GM12878 (cell line): ENCODE data around the gene TRPV3. TPM values are rescaled to one million over a fixed set of nuclear protein-coding genes. Genes with fewer than 3 reads are reported as not detected.

Experiments used
- BCL11A ChIP-seq: IDR thresholded peaks from 2 replicates; pipeline ENCODE4 v1.6.1; 2011; ENCODE audit warnings: low read depth, low read length
- DPF2 ChIP-seq: fragments of 450-650 bp; IDR thresholded peaks from 2 replicates; pipeline ENCODE4 v1.6.1; 2017; ENCODE audit warnings: mild to moderate bottlenecking
- E2F8 ChIP-seq: fragments of 450-650 bp; IDR thresholded peaks from 2 replicates; pipeline ENCODE4 v1.6.1; 2018; ENCODE audit warnings: mild to moderate bottlenecking, low read depth, moderate library complexity; ENCODE audit not compliant: partially characterized antibody
- EGR1 ChIP-seq, 2 experiments: IDR thresholded peaks; 1 replicate in 1 of 2; 2 replicates in 1 of 2; pipeline ENCODE4 v1.6.1; 2011 to 2012; ENCODE audit warnings: low read depth in 2 of 2, low read length in 2 of 2, borderline replicate concordance in 1 of 2, mild to moderate bottlenecking in 1 of 2, moderate library complexity in 1 of 2
- FOS ChIP-seq: IDR thresholded peaks from 3 replicates; pipeline ENCODE4 v1.6.1; 2011; ENCODE audit warnings: borderline replicate concordance; ENCODE audit not compliant: insufficient read length; ENCODE audit errors: extremely low read depth
- FOXM1 ChIP-seq: IDR thresholded peaks from 2 replicates; pipeline ENCODE4 v1.6.1; 2012; ENCODE audit warnings: low read depth, mild to moderate bottlenecking, inconsistent platforms, low read length, moderate library complexity
- HDAC6 ChIP-seq: fragments of 200-600 bp; sonication (generic); IDR thresholded peaks from one replicate; pipeline ENCODE4 v1.8.0; 2017; ENCODE audit warnings: antibody characterized with exemption; ENCODE audit not compliant: unreplicated experiment
- MEF2B ChIP-seq: fragments of 450-650 bp; IDR thresholded peaks from 2 replicates; pipeline ENCODE4 v1.6.1; 2018; ENCODE audit warnings: mild to moderate bottlenecking, moderate library complexity; ENCODE audit not compliant: partially characterized antibody, poor library complexity, severe bottlenecking
- MTA2 ChIP-seq: fragments of 450-650 bp; IDR thresholded peaks from 2 replicates; pipeline ENCODE4 v1.6.1; 2016; ENCODE audit warnings: low read depth, mild to moderate bottlenecking, moderate library complexity
- MXI1 ChIP-seq: fragments of 150-350 bp; IDR thresholded peaks from 2 replicates; pipeline ENCODE4 v1.6.1; 2011; ENCODE audit warnings: low read depth, mild to moderate bottlenecking, inconsistent platforms, low read length, improper control_type of control experiment
- RAD51 ChIP-seq: fragments of 450-650 bp; IDR thresholded peaks from 2 replicates; pipeline ENCODE4 v1.6.1; 2016; ENCODE audit warnings: moderate library complexity, mild to moderate bottlenecking, inconsistent platforms
- SREBF2 ChIP-seq: IDR thresholded peaks from 2 replicates; pipeline ENCODE4 v1.6.1; 2012; ENCODE audit warnings: mild to moderate bottlenecking, low read length
- SUZ12 ChIP-seq: fragments of 200-600 bp; sonication (generic); IDR thresholded peaks from one replicate; pipeline ENCODE4 v1.6.1; 2018; ENCODE audit warnings: antibody characterized with exemption, mild to moderate bottlenecking; ENCODE audit not compliant: unreplicated experiment
- ZBTB40 ChIP-seq: fragments of 450-650 bp; IDR thresholded peaks from 2 replicates; pipeline ENCODE4 v1.6.1; 2016; ENCODE audit warnings: mild to moderate bottlenecking, moderate library complexity, borderline replicate concordance
- ZNF207 ChIP-seq: fragments of 450-650 bp; IDR thresholded peaks from 2 replicates; pipeline ENCODE4 v1.6.1; 2014; ENCODE audit warnings: antibody characterized with exemption, mild to moderate bottlenecking, borderline replicate concordance
- polyA plus RNA-seq, 11 experiments: library from polyadenylated mRNA; depleted of rRNA in 4 of 11; unstranded in 6 of 11; stranded (reverse) in 5 of 11; fragments of >200 nt; fragmentation: Nextera tagmentation in 4 of 11; fragmentation: Illumina TruSeq in 1 of 11; extraction: Ambion mirVana in 4 of 11; extraction: Trizol in 1 of 11; gene quantifications; 1 replicate in 1 of 11; 2 replicates in 10 of 11; pipeline versions ENCODE4 v1.2.1 to v1.2.3, GENCODE V29; 2011 to 2016; ENCODE audit warnings: inconsistent platforms in 2 of 11, missing spikeins in 2 of 11, low read depth in 1 of 11
- total RNA-seq, 4 experiments: library from RNA; depleted of rRNA in 3 of 4; stranded (reverse); fragments of >200 nt in 3 of 4; fragmentation: Illumina TruSeq in 1 of 4; extraction: Trizol in 1 of 4; gene quantifications; 2 replicates each; pipeline versions ENCODE4 v1.2.1 to v1.2.3, GENCODE V29; 2013 to 2021
- TF ChIP-seq, protein P1 (sequence below): IDR thresholded peaks from 2 replicates; pipeline ENCODE4 v1.6.1; 2012; ENCODE audit warnings: low read length, inconsistent platforms
- TF ChIP-seq, protein P2 (sequence below): fragments of 450-650 bp; IDR thresholded peaks from 2 replicates; pipeline ENCODE4 v1.6.1; 2017; ENCODE audit warnings: borderline replicate concordance

TRPV3 gene
- total and polyA plus RNA-seq, 10 of the 15 experiments (the other 5 are each of a cell fraction or from before 2014, with no cell fraction given), result 0.52 to 12.0 (median 2.7) TPM

- no peak; the same call in 1 of the 2 replicates for TF ChIP-seq ZBTB40
- TF ChIP-seq FOS, result no peak
- TF ChIP-seq BCL11A, result peak; percentile 13
- peak; percentile 28; the same call in 1 of the 2 replicates for TF ChIP-seq MTA2
- TF ChIP-seq, protein P1, sequence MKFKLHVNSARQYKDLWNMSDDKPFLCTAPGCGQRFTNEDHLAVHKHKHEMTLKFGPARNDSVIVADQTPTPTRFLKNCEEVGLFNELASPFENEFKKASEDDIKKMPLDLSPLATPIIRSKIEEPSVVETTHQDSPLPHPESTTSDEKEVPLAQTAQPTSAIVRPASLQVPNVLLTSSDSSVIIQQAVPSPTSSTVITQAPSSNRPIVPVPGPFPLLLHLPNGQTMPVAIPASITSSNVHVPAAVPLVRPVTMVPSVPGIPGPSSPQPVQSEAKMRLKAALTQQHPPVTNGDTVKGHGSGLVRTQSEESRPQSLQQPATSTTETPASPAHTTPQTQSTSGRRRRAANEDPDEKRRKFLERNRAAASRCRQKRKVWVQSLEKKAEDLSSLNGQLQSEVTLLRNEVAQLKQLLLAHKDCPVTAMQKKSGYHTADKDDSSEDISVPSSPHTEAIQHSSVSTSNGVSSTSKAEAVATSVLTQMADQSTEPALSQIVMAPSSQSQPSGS, result 0 out of 2 replicates have a peak, but pooled peaks have one; percentile 1
- peak; percentile 86 for TF ChIP-seq RAD51
- TF ChIP-seq SREBF2, result no peak
- 0 out of 2 replicates have a peak, but pooled peaks have one; percentile 9 for TF ChIP-seq FOXM1
- TF ChIP-seq MEF2B, result peak; percentile 94
- peak; percentile 65; the same call in 1 of the 2 replicates for TF ChIP-seq MXI1
- TF ChIP-seq E2F8, result no peak
- no peak for TF ChIP-seq ZNF207
- TF ChIP-seq DPF2, result 0 out of 2 replicates have a peak, but pooled peaks have one; percentile 88
- peak in 1 of 2 experiments; percentile 87; a peak in 2 of 3 replicates for TF ChIP-seq EGR1 (IDR thresholded peaks at IDR 0.05; ENCODE audit: borderline replicate concordance in 1 of 2, low read depth in 2 of 2, low read length in 2 of 2)
- TF ChIP-seq, protein P2, sequence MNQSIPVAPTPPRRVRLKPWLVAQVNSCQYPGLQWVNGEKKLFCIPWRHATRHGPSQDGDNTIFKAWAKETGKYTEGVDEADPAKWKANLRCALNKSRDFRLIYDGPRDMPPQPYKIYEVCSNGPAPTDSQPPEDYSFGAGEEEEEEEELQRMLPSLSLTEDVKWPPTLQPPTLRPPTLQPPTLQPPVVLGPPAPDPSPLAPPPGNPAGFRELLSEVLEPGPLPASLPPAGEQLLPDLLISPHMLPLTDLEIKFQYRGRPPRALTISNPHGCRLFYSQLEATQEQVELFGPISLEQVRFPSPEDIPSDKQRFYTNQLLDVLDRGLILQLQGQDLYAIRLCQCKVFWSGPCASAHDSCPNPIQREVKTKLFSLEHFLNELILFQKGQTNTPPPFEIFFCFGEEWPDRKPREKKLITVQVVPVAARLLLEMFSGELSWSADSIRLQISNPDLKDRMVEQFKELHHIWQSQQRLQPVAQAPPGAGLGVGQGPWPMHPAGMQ, result no peak
- no peak for TF ChIP-seq SUZ12
- no peak for TF ChIP-seq HDAC6
These were observed at the start of gene TRPV3 (continued) for GRCh38 chr17:3557768-3558583.
